Measurements from ENCODE around the gene SPATA13. TPM values are rescaled to one million over a fixed set of nuclear protein-coding genes. Genes with fewer than 3 reads are reported as not detected.

The SPATA13 gene
- total RNA-seq, 3 donors from 2014 or later (not counting 1 experiment from before 2014, with no cell fraction given) = 108 to 141 (median 141) TPM

DNA sequence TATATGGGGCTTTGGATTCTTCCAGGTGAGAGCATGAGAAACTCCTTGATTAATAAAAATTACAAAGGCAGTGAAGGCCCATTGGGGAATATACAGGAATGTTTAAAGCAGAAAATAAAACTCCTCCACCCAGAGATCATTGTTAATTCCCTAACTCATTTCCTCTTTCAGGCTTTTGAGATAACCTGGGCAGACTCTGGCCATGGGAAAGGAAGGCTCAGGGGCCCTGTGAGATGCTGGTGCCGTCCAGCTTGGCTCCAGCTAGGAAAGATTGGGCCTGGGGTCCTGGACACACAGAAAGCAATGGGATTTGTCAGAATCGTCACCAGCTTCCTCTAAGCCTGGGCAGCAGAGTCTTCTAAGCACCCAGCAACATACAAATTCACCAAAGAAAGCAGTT is 36.8 kb upstream of the SPATA13 start:
- H3K27me3 Mint-ChIP-seq (ENCODE audit: low read depth in 2 of 2) = peaks cover 3 to 18% of the 10 kb centered on the region in 2 donors
- Histone ChIP-seq H3K4me3 (ENCODE audit: low read length) (no peak overlapping the region), H3K9me3 (ENCODE audit: control insufficient read depth, insufficient read depth, low read length) (no peaks in the 10 kb centered on the region), H3K27me3 (ENCODE audit: control insufficient read depth, insufficient read depth, low read length) (no peaks in the 10 kb centered on the region), H3K27ac (ENCODE audit: low read length) (no peak overlapping the region), H3K36me3 (ENCODE audit: control insufficient read depth, insufficient read depth, low read length) (no peaks in the 10 kb centered on the region), H3K4me1 (ENCODE audit: control insufficient read depth, insufficient read depth, low read length) (no peaks in the 10 kb centered on the region)
- DNase-seq (no peak), ATAC-seq (no peak)
- 95% methylated on average over 2 of the region's 2 CpGs for WGBS (ENCODE audit: insufficient coverage)
- no peaks in the 10 kb centered on the region for H3K9me3 Mint-ChIP-seq
- H3K36me3 Mint-ChIP-seq = no peaks in the 10 kb centered on the region
- intact Hi-C loops (cut with micrococcal nuclease) = no loop called here
- peaks cover 0 to 10% of the 10 kb centered on the region in 2 donors for H3K4me1 Mint-ChIP-seq
- no peak overlapping the region for H3K4me3 Mint-ChIP-seq
- TF ChIP-seq, protein P1, sequence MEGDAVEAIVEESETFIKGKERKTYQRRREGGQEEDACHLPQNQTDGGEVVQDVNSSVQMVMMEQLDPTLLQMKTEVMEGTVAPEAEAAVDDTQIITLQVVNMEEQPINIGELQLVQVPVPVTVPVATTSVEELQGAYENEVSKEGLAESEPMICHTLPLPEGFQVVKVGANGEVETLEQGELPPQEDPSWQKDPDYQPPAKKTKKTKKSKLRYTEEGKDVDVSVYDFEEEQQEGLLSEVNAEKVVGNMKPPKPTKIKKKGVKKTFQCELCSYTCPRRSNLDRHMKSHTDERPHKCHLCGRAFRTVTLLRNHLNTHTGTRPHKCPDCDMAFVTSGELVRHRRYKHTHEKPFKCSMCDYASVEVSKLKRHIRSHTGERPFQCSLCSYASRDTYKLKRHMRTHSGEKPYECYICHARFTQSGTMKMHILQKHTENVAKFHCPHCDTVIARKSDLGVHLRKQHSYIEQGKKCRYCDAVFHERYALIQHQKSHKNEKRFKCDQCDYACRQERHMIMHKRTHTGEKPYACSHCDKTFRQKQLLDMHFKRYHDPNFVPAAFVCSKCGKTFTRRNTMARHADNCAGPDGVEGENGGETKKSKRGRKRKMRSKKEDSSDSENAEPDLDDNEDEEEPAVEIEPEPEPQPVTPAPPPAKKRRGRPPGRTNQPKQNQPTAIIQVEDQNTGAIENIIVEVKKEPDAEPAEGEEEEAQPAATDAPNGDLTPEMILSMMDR (IDR thresholded peaks at IDR 0.05) = no peak
- H3K27ac Mint-ChIP-seq = no peak overlapping the region

DNA sequence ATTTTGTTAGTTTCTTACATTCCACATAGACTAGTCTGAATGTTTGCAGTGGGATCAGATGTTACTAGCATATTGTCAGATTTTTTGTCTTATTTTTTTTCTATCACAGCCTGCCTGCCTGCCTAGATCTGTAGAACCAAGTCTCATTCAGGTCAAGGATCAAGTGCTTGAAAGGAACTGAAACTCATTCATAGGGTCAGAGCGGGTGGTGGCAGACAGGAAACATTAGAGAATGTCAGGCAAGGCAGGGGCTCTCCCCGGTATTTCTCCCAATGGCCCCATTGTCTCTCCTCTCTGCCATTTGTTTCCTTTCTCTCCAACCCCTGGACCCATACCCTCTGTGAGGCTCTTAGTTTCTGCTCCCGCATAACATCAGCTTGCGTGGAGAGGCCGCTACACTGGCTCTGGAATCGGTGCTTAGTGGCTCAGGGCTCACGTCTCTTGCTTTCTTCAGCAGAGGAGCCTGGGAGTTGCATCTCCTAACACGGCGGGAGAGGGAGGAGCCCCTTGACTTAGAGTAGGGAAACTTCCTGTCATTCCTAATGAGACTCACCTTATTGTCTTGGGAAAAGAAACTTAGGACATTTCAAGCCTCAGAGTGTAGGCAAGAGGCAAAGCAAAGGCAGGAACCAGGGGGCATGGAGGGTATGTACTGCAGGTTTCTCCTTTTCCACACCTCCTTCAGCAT is 35.6 kb upstream of the SPATA13 start:
- DNase-seq (no peak), ATAC-seq (no peak)
- H3K27me3 Mint-ChIP-seq (ENCODE audit: low read depth in 2 of 2) = peaks cover 3 to 18% of the 10 kb centered on the region in 2 donors
- Histone ChIP-seq H3K4me1 (ENCODE audit: control insufficient read depth, insufficient read depth, low read length) (no peaks in the 10 kb centered on the region), H3K9me3 (ENCODE audit: control insufficient read depth, insufficient read depth, low read length) (no peaks in the 10 kb centered on the region), H3K27me3 (ENCODE audit: control insufficient read depth, insufficient read depth, low read length) (no peaks in the 10 kb centered on the region), H3K36me3 (ENCODE audit: control insufficient read depth, insufficient read depth, low read length) (no peaks in the 10 kb centered on the region), H3K27ac (ENCODE audit: low read length) (no peak overlapping the region), H3K4me3 (ENCODE audit: low read length) (no peak overlapping the region)
- WGBS (ENCODE audit: insufficient coverage) = 66% methylated on average over 9 of the region's 9 CpGs
- H3K9me3 Mint-ChIP-seq = no peaks in the 10 kb centered on the region
- H3K36me3 Mint-ChIP-seq = no peaks in the 10 kb centered on the region
- peaks cover under 1 to 9% of the 10 kb centered on the region in 2 donors for H3K4me1 Mint-ChIP-seq
- H3K27ac Mint-ChIP-seq = no peak overlapping the region
- H3K4me3 Mint-ChIP-seq = no peak overlapping the region
- TF ChIP-seq, protein P1 (IDR thresholded peaks at IDR 0.05) = no peak
- intact Hi-C loops (cut with micrococcal nuclease) = no loop called here

DNA sequence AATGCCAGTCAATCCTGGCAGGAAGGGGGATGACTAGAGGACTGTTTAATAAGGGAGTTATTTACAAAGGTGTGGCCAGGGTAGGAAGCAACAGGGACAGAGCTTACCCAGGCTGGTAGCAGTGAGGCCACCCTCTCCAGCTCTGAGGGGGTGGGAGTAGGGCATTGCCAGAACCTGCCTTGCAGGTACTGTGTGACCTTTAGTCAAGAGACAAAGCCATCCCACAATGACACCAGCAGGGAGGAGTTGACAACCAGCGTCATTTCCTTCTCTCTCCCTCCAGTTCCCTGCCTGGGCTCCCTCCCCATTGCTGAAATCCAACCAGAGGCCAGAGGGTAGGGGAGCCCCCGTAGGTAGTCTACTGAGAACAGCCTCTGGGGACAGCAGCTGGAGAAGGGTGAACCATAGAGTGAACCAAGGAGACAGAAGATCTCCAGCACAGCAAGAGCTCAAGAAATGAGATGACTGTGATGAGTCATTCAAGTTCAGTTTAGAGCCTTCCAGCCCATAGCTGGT is 33.3 kb upstream of the SPATA13 start:
- Histone ChIP-seq H3K4me3 (ENCODE audit: low read length) (no peak overlapping the region), H3K36me3 (ENCODE audit: control insufficient read depth, insufficient read depth, low read length) (no peaks in the 10 kb centered on the region), H3K27ac (ENCODE audit: low read length) (no peak overlapping the region), H3K9me3 (ENCODE audit: control insufficient read depth, insufficient read depth, low read length) (peaks cover 6% of the 10 kb centered on the region), H3K4me1 (ENCODE audit: control insufficient read depth, insufficient read depth, low read length) (no peaks in the 10 kb centered on the region), H3K27me3 (ENCODE audit: control insufficient read depth, insufficient read depth, low read length) (no peaks in the 10 kb centered on the region)
- peaks cover 5 to 16% of the 10 kb centered on the region in 2 donors for H3K27me3 Mint-ChIP-seq (ENCODE audit: low read depth in 2 of 2)
- intact Hi-C loops (cut with micrococcal nuclease) = no loop called here
- no peak overlapping the region for H3K4me3 Mint-ChIP-seq
- no peak overlapping the region for H3K27ac Mint-ChIP-seq
- TF ChIP-seq, protein P1 (IDR thresholded peaks at IDR 0.05) = no peak
- H3K9me3 Mint-ChIP-seq = peaks cover 2 to 3% of the 10 kb centered on the region in 2 donors
- DNase-seq (no peak), ATAC-seq (no peak)
- 36% methylated on average over 2 of the region's 2 CpGs for WGBS (ENCODE audit: insufficient coverage)
- H3K36me3 Mint-ChIP-seq = peaks cover 7% of the 10 kb centered on the region
- H3K4me1 Mint-ChIP-seq = peaks cover 11 to 21% of the 10 kb centered on the region in 2 donors

All from natural killer cell (primary cell).